ENCODE measurements around the gene FFAR4. TPM values are rescaled to one million over a fixed set of nuclear protein-coding genes. Genes with fewer than 3 reads are reported as not detected.

Gene FFAR4
- total and polyA plus RNA-seq, 2 of the 8 experiments (the other 6 are each of a cell fraction or from before 2014, with no cell fraction given): not detected

DNA sequence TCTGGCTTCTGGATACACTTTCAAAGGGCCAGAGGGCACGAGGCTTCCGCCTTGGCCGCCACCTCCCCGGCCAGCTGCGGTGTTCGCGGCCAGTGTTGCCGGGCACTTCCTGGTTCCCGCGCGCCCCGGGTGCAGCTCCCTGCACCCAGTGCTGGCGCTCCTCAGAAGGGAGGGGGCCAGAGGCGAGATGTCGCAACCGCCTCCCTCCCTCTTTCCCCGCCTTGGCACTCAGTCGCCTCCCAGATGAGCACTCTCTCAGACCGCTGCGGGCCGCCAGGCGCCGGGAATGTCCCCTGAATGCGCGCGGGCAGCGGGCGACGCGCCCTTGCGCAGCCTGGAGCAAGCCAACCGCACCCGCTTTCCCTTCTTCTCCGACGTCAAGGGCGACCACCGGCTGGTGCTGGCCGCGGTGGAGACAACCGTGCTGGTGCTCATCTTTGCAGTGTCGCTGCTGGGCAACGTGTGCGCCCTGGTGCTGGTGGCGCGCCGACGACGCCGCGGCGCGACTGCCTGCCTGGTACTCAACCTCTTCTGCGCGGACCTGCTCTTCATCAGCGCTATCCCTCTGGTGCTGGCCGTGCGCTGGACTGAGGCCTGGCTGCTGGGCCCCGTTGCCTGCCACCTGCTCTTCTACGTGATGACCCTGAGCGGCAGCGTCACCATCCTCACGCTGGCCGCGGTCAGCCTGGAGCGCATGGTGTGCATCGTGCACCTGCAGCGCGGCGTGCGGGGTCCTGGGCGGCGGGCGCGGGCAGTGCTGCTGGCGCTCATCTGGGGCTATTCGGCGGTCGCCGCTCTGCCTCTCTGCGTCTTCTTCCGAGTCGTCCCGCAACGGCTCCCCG lies at the start of gene FFAR4 (continued):
- 0 out of 4 replicates have a peak, but pooled peaks of 1 of the 2 experiments have one; percentile 53 for TF ChIP-seq SIN3A (conservative IDR thresholded peaks at IDR 0.05 in 1 of 2, IDR thresholded peaks at IDR 0.05 in 1 of 2; ENCODE audit: low read depth in 1 of 2, low read length in 2 of 2)
- TF ChIP-seq, protein P1, sequence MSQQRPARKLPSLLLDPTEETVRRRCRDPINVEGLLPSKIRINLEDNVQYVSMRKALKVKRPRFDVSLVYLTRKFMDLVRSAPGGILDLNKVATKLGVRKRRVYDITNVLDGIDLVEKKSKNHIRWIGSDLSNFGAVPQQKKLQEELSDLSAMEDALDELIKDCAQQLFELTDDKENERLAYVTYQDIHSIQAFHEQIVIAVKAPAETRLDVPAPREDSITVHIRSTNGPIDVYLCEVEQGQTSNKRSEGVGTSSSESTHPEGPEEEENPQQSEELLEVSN (IDR thresholded peaks at IDR 0.05): peak; percentile 76
- TF ChIP-seq, protein P2, sequence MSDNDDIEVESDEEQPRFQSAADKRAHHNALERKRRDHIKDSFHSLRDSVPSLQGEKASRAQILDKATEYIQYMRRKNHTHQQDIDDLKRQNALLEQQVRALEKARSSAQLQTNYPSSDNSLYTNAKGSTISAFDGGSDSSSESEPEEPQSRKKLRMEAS (IDR thresholded peaks at IDR 0.05): peak; percentile 88
- TF ChIP-seq CBX8 (IDR thresholded peaks at IDR 0.05; ENCODE audit: borderline replicate concordance, low read depth, low read length): no peak
- no peak for TF ChIP-seq JUND (IDR thresholded peaks at IDR 0.05; ENCODE audit: low read length)

Data from H1 (cell line).